Progenitor cell of endocrine pancreas (in vitro differentiated cells): ENCODE measurements around the gene UGT2B17. TPM values are rescaled to one million over a fixed set of nuclear protein-coding genes. Genes with fewer than 3 reads are reported as not detected.
"Not testable (repeated sequence)": the region's sequence is repeated elsewhere in the genome, so short reads cannot be mapped to it uniquely, and the experiment has no call there.

Experiments
- DNase-seq: peaks from one replicate; pipeline ENCODE4 v3.0.0; 2021; ENCODE audit warnings: low spot score; ENCODE audit not compliant: unreplicated experiment
- H3K27ac Mint-ChIP-seq: 2 replicates; pipeline ENCODE4 v1.8.0; 2021; ENCODE audit warnings: mild to moderate bottlenecking, moderate library complexity, mixed read lengths
- H3K27me3 Mint-ChIP-seq: 2 replicates; pipeline ENCODE4 v1.8.0; 2021; ENCODE audit warnings: mixed read lengths
- H3K36me3 Mint-ChIP-seq: 2 replicates; pipeline ENCODE4 v1.8.0; 2022; ENCODE audit warnings: mixed read lengths; ENCODE audit not compliant: insufficient read depth
- H3K4me1 Mint-ChIP-seq: 2 replicates; pipeline ENCODE4 v1.8.0; 2021; ENCODE audit warnings: low read depth, mixed read lengths
- H3K4me3 Mint-ChIP-seq: 2 replicates; pipeline ENCODE4 v1.8.0; 2021; ENCODE audit warnings: low read depth, mild to moderate bottlenecking, moderate library complexity, mixed read lengths
- H3K9me3 Mint-ChIP-seq: 2 replicates; pipeline ENCODE4 v1.8.0; 2021; ENCODE audit warnings: low read depth, mixed read lengths
- CTCF ChIP-seq: fragments of 200-600 bp; sonication (generic); IDR thresholded peaks from one replicate; pipeline ENCODE4 v1.5.0; 2021; ENCODE audit warnings: antibody characterized with exemption, mild to moderate bottlenecking; ENCODE audit not compliant: unreplicated experiment
- total RNA-seq: library from RNA; stranded (reverse); gene quantifications from 2 replicates; pipeline ENCODE4 v1.2.1, GENCODE V29; 2021

Gene UGT2B17
- total RNA-seq, 1 donor from 2014 or later: not detected

GRCh38 chr4:68566364-68566763, 9.8 kb downstream of the UGT2B17 start:
- not testable (repeated sequence) for H3K4me3 Mint-ChIP-seq

GRCh38 chr4:68565082-68565481, 11.0 kb downstream of the UGT2B17 start:
- H3K9me3 Mint-ChIP-seq, H3K36me3 Mint-ChIP-seq, H3K4me1 Mint-ChIP-seq, H3K27me3 Mint-ChIP-seq, H3K4me3 Mint-ChIP-seq, H3K27ac Mint-ChIP-seq, DNase-seq: not testable (repeated sequence)

More at GRCh38 chr4:68566364-68566763, 9.8 kb downstream of the UGT2B17 start:
- not testable (repeated sequence) for H3K4me1 Mint-ChIP-seq, H3K27ac Mint-ChIP-seq, DNase-seq, H3K36me3 Mint-ChIP-seq, H3K9me3 Mint-ChIP-seq, H3K27me3 Mint-ChIP-seq

- not testable (repeated sequence) for DNase-seq, H3K36me3 Mint-ChIP-seq, H3K4me3 Mint-ChIP-seq, H3K27ac Mint-ChIP-seq, H3K4me1 Mint-ChIP-seq, H3K27me3 Mint-ChIP-seq, H3K9me3 Mint-ChIP-seq
Observed at GRCh38 chr4:68560364-68561070, 15.6 kb downstream of the UGT2B17 start.

DNA sequence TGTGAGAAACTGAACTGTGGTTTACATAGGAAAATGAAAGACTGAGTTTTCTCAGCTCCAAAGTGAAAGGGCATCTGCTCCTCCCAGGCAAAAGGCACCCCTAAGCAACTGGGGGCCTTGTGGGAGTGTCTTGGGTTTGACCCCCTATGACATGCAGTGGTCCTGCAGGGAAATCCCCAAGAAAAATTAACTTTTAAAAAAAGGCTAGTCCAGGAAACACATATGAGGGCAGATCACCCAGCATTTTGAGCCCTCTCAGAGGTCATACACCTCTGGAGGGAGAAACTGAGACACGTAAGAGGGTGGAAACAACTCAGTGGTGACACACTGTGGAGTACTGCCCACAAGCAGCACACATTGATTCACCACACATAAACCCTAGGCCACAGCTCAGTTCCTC, 22.3 kb downstream of the UGT2B17 start:
- H3K27me3 Mint-ChIP-seq, H3K36me3 Mint-ChIP-seq, H3K27ac Mint-ChIP-seq, DNase-seq, H3K9me3 Mint-ChIP-seq, H3K4me1 Mint-ChIP-seq, H3K4me3 Mint-ChIP-seq: not testable (repeated sequence)

DNA sequence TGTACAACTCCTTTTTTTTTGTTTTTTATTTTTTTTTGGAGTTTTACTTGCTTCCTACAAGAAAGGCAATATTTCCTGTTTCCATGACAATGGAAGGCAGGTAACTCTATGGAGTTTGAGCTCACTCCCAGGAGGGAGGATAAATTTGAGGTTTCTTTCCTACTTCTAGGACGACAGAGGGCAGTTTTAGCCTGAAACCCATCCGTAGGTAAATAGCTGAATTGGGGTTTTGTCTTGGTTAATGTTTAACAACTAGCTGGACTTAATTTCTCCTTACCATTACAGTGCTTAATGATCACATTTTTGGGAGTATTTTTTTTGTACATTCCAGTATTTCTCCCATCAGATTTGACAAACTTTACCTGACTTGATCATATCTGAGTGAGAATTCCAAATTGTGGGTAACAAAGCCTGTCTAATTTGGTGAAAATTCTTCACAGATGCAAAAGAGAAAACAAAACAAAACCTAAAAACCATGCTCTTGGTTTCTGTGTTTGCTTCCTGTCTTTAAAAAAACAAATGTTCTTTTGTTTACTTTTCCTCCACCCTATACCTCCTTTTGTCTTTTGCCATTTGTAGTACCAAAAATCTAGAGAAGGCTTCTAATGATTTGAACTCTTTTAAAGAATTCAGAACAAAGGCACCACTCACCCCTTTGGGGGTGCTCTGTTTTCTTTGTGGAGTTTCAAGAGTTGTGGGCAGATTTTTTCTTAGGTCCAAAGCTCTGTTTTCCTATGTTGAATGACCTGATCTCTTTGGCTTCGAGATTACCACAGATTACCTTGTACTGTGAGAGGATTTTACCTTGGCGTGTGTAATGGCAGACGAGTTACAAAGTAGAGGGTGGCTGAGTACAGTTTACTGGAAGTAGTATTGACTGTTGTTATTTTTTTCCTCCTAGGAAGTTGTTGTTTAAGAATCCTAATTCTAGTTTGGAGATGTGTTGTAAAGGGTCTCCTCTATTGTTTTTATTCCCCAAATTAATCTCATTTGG, 23.0 kb downstream of the UGT2B17 start:
- not testable (repeated sequence) for H3K27ac Mint-ChIP-seq, H3K4me1 Mint-ChIP-seq, DNase-seq, H3K9me3 Mint-ChIP-seq, H3K27me3 Mint-ChIP-seq, H3K36me3 Mint-ChIP-seq, H3K4me3 Mint-ChIP-seq

DNA sequence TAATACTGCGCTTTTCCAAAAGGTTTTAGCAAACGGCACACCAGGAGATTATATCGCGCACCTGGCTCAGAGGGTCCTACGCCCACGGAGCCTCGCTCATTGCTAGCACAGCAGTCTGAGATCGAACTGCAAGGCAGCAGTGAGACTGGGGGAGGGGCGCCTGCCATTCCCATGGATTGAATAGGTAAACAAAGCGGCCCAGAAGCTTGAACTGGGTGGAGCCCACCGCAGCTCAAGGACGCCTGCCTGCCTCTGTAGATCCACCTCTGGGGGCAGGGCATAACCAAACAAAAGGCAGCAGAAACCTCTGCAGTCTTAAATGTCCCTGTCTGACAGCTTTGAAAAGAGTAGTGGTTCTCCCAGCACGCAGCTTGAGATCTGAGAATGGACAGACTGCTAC, 33.4 kb downstream of the UGT2B17 start:
- not testable (repeated sequence) for H3K27me3 Mint-ChIP-seq, DNase-seq, H3K9me3 Mint-ChIP-seq, H3K36me3 Mint-ChIP-seq, H3K4me3 Mint-ChIP-seq, H3K27ac Mint-ChIP-seq, H3K4me1 Mint-ChIP-seq

DNA sequence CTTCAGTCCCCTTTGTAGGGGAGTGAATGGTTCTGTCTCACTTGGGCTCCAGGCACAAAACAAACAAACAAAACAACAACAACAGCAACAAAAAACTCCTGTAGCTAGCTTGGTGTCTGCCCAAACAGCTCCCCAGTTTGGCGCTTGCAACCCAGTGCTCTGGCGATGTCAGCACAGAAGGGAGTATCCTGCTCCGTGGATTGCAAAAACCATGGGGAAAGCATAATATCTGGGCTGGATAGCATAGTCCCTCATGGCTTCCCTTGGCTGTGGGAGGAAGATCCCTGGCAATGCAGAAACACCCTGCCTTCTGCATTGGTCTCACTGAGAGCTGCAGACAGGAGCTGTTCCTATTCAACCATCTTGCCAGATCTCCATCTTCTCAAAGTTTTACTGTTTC, 39.7 kb downstream of the UGT2B17 start:
- Mint-ChIP-seq H3K36me3 (no peaks in the 10 kb centered on the region), H3K4me1 (no peaks in the 10 kb centered on the region), H3K4me3 (no peak overlapping the region), H3K9me3 (no peaks in the 10 kb centered on the region), H3K27ac (no peak overlapping the region), H3K27me3 (no peaks in the 10 kb centered on the region)
- no peak for DNase-seq
- no peak for TF ChIP-seq CTCF

DNA sequence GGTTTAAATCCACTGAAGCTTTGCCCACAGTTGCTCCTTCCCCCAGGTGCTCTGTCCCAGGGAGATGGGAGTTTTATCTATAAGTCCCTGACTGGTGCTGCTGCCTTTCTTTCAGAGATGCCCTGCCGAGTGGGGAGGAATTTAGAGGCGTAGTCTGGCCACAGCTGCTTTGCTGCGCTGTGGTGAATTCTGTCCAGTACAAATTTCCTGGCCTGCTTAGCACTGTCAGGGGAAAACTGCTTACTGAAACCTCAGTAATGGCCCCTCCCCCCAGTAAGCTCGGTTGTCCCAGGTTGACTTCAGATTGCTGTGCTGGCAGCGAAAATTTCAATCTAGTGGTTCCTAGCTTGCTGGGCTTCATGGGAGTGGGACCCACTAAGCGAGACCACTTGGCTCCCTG, 40.1 kb downstream of the UGT2B17 start:
- Mint-ChIP-seq H3K27ac (no peak overlapping the region), H3K4me3 (no peak overlapping the region), H3K36me3 (no peaks in the 10 kb centered on the region), H3K27me3 (no peaks in the 10 kb centered on the region), H3K9me3 (no peaks in the 10 kb centered on the region), H3K4me1 (no peaks in the 10 kb centered on the region)
- no peak for TF ChIP-seq CTCF
- DNase-seq: no peak

GRCh38 chr4:68522232-68522631, 53.9 kb downstream of the UGT2B17 start:
- not testable (repeated sequence) for DNase-seq, H3K4me3 Mint-ChIP-seq, H3K27me3 Mint-ChIP-seq, H3K4me1 Mint-ChIP-seq, H3K36me3 Mint-ChIP-seq, H3K9me3 Mint-ChIP-seq, H3K27ac Mint-ChIP-seq
